Stimulated activated CD4-positive, alpha-beta T cell treated with anti-CD3 and anti-CD28 coated beads, Interleukin-2, amount 100 ng/mL, for 24 hours (primary cell): ENCODE measurements around the gene NHLRC4.

Experiments used
- DNase-seq, 2 donors: peaks; one replicate each; pipeline ENCODE4 v3.0.0-alpha.2; 2020

NHLRC4 gene

DNA sequence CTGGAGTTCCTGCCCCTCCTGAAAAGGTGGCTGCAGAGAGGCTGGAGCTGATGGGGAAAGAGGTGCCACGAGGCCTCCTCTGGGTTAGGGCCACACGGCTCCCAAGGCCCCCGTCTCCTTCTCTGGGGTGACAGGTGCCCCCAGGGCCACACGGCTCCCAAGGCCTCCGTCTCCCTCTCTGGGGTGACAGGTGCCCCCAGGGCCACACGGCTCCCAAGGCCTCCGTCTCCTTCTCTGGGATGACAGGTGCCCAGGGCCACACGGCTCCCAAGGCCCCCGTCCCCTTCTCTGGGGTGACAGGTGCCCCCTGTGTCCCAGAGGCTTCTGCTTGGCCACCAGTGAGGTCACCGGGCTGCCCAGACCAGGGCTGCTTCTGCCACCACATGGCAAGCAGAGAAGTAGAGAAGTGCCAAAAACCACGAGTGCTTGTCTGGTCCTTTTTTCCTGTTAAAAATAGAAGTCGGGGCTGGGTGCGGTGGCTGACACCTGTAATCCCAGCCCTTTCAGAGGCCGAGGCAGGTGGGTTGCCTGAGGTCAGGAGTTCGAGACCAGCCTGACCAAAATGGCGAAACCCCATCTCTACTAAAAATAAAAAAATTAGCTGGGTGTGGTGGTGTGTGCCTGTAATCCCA is 35.2 kb upstream of the NHLRC4 start:
- DNase-seq = no peak

DNA sequence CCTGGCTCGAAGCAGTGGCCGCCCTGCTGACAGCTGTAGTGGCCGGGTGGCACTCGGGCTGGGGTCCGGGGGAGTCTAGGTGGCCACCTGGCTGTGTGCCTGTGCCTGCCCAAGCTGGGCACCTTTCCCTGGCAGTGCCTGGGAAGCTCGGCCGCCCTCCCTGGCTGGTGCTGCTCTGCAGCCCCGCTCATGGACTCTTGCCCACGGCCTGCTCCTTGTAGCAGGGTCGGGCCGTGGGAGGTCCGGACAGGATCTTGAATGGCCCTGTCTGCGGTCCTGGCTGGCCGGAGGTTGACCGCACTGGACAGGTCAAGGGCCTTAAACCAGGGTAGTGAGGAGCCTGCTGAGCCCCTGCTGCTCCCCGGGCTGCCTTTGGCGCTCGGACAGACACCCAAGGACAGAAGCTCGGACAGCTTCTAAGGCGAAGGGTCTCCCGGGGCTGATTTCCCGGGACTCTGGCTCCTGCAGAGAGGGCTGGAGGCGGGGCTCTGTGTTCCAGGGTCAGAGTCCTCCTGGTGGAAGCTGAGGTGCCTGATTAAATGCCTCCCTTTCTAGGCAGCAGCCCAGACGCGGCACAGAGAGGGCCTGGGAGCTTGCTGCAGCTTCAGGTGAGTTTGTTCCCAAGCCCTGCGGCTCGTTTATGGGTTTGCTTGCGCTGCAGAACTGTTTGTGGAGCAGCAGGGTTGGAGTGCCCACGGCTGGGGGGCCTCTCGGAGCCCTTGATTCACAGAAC is 33.2 kb upstream of the NHLRC4 start:
- no peak for DNase-seq

GRCh38 chr16:534135-534534 is 32.7 kb upstream of the NHLRC4 start:
- no peak for DNase-seq

DNA sequence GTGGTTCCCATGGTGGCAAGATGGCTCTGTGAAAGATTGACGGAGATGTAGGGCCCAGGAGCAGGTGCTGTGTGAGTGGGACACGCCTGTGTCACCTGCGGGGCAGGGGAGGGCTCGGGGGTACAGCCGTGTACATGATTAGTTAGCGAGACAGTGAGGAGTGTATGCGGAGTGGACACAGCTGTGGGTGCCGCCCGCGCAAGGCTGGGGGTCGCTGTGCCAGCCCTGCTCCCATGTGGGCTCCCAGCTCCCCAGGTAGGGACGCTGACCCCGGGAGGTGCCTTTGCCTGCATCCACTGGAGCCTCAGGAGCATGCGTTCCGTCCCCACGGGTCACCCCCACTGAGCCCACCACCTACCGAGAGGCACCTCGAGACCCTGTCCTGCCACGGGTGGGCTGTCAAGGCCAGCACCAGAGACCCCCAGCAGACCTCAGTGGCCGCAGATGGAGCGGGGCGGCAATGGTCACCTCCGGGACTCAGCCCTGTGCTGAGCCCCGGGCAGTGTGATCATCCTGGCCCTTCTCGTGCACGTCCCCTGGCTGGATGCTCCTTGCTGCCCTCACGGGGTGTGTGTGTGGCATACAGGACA is 31.9 kb upstream of the NHLRC4 start:
- DNase-seq = no peak

DNA sequence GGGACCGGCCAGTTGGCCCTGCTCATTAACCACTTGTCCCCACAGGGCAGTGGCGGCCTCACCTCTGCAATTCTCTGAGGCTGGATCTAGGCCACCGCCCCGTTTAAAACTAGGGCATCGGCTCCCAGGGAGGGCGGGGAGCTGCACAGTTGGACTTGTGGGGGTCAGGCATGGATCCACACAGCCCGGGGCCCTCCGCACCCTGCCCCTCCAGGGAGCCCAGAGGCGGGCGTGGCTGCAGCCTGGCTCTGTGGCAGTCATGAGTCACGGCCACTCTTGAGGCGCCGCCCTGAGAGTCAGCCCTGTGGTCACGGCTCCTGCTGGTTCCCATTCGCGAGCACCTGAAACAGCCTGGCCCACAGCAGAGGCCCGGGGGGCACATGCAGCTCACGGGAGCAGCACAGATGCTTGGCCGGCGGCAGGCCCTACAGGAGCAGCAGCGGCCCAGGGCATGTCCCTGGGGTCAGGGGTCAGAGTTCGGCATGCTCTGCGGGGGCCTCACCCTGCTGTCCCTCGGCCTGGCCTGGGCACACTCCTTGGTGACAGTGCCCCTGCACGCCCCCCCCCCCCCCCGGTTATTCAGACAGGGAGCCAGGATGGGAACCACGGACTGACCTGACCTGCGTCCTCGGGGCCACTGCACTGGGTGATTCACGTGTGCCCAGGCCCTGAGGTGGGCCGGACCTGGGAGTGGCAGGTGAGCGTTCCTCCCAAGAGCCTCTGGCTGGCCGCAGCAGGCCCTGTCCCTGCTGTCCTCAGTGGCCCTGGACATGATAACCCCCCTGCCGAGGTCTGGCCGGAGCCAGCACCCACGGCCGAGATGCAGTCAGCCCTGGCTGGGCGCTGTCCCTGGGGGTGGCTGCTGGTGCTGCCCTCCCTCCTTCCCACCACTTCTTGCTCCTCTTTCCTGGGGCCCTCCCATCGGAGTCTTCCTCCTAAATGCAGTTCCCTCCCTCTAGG is 31.1 kb upstream of the NHLRC4 start:
- DNase-seq = no peak

- DNase-seq = no peak
These were observed 30.1 kb upstream of the NHLRC4 start for GRCh38 chr16:536746-537145.

- DNase-seq = no peak
These were observed 29.1 kb upstream of the NHLRC4 start for GRCh38 chr16:537415-538335.

DNA sequence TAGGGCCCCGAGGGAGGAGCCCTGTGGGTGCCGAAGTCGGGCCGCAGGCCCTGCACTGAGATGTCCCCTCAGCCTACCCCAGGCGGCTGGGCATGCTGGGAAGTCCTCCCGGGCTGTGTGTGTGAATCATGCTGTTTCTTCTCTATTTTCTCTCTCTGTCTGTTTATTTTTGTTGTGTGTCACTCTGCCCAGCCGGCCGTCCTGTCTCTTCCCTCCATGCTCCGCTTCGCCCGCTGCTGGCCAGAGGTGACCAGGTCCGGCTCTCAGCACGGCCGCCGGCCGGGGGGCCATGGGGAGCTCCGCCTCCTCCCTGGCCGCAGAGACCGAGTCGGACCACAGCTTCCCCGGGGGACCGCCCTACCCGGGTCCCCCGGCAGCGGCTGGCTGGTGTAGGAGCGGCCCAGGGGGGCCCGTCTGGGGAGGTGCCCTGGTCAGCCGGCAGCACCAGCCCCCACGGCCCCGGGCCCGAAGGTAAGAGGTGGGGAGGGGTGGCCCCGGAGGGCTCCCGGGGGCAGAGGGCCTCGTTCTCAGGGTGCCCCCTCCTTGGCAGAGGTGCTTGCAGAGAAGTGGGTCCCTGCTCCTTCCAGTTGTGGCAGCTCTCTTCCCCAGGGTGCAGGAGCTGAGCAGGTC is 26.8 kb upstream of the NHLRC4 start:
- no peak for DNase-seq

GRCh38 chr16:540645-541340 is 26.0 kb upstream of the NHLRC4 start:
- DNase-seq = no peak

- DNase-seq = no peak
These were observed 23.3 kb upstream of the NHLRC4 start for GRCh38 chr16:543301-544164.

GRCh38 chr16:544517-544916 is 22.3 kb upstream of the NHLRC4 start:
- DNase-seq = no peak

DNA sequence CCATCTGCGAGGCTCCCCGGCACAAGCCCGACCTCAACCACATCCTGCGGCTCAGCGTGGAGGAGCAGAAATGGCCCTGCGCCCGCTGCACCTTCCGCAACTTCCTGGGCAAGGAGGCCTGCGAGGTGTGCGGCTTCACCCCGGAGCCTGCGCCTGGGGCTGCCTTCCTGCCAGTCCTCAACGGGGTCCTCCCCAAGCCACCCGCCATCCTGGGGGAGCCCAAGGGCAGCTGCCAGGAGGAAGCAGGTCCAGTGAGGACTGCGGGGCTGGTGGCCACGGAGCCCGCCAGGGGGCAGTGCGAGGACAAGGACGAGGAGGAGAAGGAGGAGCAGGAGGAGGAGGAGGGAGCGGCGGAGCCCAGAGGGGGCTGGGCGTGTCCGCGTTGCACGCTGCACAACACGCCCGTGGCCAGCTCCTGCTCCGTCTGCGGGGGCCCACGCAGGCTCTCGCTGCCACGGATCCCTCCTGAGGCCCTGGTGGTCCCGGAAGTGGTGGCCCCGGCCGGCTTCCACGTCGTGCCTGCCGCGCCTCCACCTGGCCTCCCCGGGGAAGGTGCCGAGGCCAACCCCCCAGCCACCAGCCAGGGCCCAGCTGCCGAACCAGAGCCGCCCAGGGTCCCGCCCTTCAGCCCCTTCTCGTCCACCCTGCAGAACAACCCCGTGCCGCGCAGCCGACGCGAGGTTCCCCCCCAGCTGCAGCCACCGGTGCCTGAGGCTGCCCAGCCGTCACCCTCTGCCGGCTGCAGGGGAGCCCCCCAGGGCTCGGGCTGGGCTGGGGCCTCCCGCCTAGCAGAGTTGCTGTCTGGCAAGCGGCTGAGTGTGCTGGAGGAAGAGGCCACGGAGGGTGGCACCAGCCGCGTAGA is 19.7 kb upstream of the NHLRC4 start:
- DNase-seq = peak; percentile 49 to 67

DNA sequence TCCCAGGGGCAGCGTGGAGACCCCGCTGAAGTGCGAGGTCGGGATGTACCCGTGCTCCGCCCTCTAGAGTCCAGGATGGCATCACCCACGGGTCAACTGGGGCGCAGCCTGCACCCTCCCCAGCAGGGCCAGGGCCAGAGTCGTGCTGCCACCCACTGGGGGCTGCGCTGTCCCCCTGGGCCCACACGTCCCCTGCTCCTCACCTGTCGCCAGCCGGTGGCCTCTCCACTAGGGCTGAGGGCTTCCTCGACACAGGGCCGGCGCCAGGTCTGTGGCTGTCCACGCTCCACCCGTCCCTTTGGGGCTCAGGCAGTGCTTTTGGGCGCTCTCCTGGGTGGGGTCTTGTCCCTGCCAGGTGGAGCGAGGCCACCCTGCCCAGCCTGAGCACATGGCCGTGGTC is 18.2 kb upstream of the NHLRC4 start:
- DNase-seq = no peak

GRCh38 chr16:549544-550263 is 17.1 kb upstream of the NHLRC4 start:
- DNase-seq = no peak

DNA sequence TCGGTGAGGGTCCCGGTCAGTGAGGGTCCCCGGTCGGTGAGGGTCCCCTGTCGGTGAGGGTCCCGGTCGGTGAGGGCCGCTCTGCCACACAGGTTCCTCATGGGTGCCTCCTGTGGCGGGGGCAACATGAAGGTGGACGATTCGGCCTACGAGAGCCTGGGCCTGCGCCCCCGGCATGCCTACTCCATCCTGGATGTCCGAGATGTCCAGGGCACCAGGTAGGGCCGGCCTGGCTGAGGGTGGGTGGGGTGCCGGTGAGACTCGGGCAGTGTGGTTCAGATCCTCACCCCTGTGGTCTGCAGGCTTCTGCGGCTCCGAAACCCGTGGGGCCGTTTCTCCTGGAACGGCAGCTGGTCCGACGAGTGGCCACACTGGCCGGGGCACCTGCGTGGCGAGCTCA is 15.6 kb upstream of the NHLRC4 start:
- DNase-seq = no peak

- DNase-seq = no peak
These were observed 14.6 kb upstream of the NHLRC4 start for GRCh38 chr16:552171-552570.

GRCh38 chr16:553601-554296 is 13.1 kb upstream of the NHLRC4 start:
- no peak for DNase-seq

DNA sequence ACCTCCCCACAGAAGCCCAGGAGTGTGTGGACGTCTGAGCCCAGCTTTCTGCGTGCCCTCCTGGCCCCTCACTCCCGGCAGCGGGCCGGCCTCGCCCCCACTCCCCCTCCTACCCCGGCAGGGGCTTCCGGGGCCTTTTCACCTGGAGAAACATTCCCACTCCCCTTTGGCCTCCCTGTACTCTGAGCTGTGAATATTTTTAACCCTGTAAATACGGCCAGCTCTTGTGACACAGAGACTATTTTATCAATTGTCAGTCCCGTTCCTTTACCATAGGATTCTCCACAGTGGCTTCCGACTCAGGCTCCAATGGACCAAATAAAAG is 12.5 kb upstream of the NHLRC4 start:
- DNase-seq = no peak
